Right lobe of liver (tissue), 6 donors: Measurements from ENCODE around the gene SAMD8. TPM values are rescaled to one million over a fixed set of nuclear protein-coding genes. Genes with fewer than 3 reads are reported as not detected.

Experiments used
- ATAC-seq, 4 donors: fragments of 200-7000 bp; cut with Tn5 transposase; one replicate each; pipeline ENCODE4 v1.9.1; 2020; ENCODE audit warnings: mild to moderate bottlenecking in 4 of 4, moderate library complexity in 4 of 4
- DNase-seq, 3 donors: peaks; one replicate each; pipeline ENCODE4 v3.0.0-alpha.2; 2020
- H3K27ac ChIP-seq, 3 donors: fragments of 200-600 bp; one replicate each; pipeline ENCODE4 v1.8.0; 2022
- H3K27me3 ChIP-seq, 2 donors: fragments of 200-600 bp; one replicate each; pipeline ENCODE4 v1.8.0; 2022
- H3K36me3 ChIP-seq, 4 donors: fragments of 200-600 bp; sonication (generic) in 1 of 4; one replicate each; pipeline versions ENCODE4 v1.5.1 to v1.8.0; 2017 to 2022; ENCODE audit warnings: control low read depth in 1 of 4
- H3K4me1 ChIP-seq, 4 donors: fragments of 200-600 bp; sonication (generic) in 1 of 4; one replicate each; pipeline versions ENCODE4 v1.5.1 to v1.8.0; 2017 to 2022; ENCODE audit warnings: control low read depth in 1 of 4
- H3K4me3 ChIP-seq, 3 donors: fragments of 200-600 bp; one replicate each; pipeline ENCODE4 v1.8.0; 2022
- H3K9me3 ChIP-seq, 4 donors: fragments of 200-600 bp; sonication (generic) in 1 of 4; one replicate each; pipeline versions ENCODE4 v1.5.1 to v1.8.0; 2017 to 2022; ENCODE audit warnings: control low read depth in 1 of 4
- POLR2A ChIP-seq: fragments of 450-650 bp; IDR thresholded peaks from one replicate; pipeline ENCODE4 v1.6.1; 2017; ENCODE audit warnings: antibody characterized with exemption, mild to moderate bottlenecking
- WGBS: methylation state at CpG from one replicate; pipeline ENCODE4 v1.1.6; 2018; ENCODE audit warnings: low coverage, low lambda C conversion rate; ENCODE audit not compliant: insufficient coverage; ENCODE audit errors: missing lambda C conversion rate; 5-methylcytosine and 5-hydroxymethylcytosine counted together
- intact Hi-C, 2 donors: fragments of 100-400 bp; cut with DNase I; formaldehyde crosslinking; loops; one replicate each; pipeline versions ENCODE4 v1.11.2 to v1.14.1; 2022
- total RNA-seq, 6 experiments: library from RNA; depleted of rRNA in 2 of 6; stranded (reverse); fragments of >200 nt in 2 of 6; fragmentation: NEBNext Ultra II Directional in 3 of 6; extraction: Animal tissue kit (Norgen Biotek cat#: 25700) in 3 of 6; gene quantifications; one replicate each; pipeline versions ENCODE4 v1.1.0 to v1.2.4, GENCODE V29; 2016 to 2023
- TF ChIP-seq, protein P1 (sequence below), 4 donors: fragments of 200-600 bp in 3 of 4; fragments of 450-650 bp in 1 of 4; IDR thresholded peaks; one replicate each; pipeline versions ENCODE4 v1.5.1 to v1.8.0; 2016 to 2022; ENCODE audit warnings: antibody characterized with exemption in 4 of 4, mild to moderate bottlenecking in 2 of 4
- donor health status: DM: no; HTN: yes; CAD: no.
- donor health status: DM: no; HTN: no; CAD: no.
- donor health status: DM: no; HTN: no; CAD: no.
- donor health status: DM: no; HTN: yes; CAD: no.
- donor health status: DM: no; HTN: yes; CAD: no.

SAMD8 gene
- total RNA-seq, 6 experiments from 2014 or later: 5.7 to 13.2 (median 9.3) TPM

DNA sequence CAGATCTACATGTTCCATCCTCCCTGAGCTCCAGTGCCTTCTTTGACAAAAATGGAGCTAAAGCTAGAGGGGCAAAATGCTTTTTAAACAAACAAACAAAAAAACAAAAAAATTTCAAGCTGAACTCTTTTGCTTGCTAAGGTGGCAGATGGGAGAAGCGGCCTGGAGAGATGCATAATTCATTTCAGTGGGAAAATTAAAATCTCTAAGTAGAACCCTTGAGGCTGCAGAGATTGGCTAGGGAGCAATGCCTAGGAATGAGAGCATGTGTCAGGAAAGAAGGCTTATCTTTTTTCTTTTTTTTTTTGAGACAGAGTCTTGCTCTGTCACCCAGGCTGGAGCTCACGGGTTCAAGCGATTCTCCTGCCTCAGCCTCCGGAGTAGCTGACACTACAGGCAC is 46.4 kb upstream of the SAMD8 start:
- H3K4me3 ChIP-seq: no peak overlapping the region
- no peaks in the 10 kb centered on the region for H3K36me3 ChIP-seq
- no peak overlapping the region for H3K27ac ChIP-seq
- intact Hi-C loops: no loop called here
- DNase-seq (no peak), ATAC-seq (no peak)
- no peaks in the 10 kb centered on the region for H3K27me3 ChIP-seq
- TF ChIP-seq POLR2A: no peak
- TF ChIP-seq, protein P1, sequence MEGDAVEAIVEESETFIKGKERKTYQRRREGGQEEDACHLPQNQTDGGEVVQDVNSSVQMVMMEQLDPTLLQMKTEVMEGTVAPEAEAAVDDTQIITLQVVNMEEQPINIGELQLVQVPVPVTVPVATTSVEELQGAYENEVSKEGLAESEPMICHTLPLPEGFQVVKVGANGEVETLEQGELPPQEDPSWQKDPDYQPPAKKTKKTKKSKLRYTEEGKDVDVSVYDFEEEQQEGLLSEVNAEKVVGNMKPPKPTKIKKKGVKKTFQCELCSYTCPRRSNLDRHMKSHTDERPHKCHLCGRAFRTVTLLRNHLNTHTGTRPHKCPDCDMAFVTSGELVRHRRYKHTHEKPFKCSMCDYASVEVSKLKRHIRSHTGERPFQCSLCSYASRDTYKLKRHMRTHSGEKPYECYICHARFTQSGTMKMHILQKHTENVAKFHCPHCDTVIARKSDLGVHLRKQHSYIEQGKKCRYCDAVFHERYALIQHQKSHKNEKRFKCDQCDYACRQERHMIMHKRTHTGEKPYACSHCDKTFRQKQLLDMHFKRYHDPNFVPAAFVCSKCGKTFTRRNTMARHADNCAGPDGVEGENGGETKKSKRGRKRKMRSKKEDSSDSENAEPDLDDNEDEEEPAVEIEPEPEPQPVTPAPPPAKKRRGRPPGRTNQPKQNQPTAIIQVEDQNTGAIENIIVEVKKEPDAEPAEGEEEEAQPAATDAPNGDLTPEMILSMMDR (IDR thresholded peaks at IDR 0.05): no peak
- 80% methylated on average over 2 of the region's 4 CpGs for WGBS
- no peaks in the 10 kb centered on the region for H3K9me3 ChIP-seq
- H3K4me1 ChIP-seq: no peaks in the 10 kb centered on the region

DNA sequence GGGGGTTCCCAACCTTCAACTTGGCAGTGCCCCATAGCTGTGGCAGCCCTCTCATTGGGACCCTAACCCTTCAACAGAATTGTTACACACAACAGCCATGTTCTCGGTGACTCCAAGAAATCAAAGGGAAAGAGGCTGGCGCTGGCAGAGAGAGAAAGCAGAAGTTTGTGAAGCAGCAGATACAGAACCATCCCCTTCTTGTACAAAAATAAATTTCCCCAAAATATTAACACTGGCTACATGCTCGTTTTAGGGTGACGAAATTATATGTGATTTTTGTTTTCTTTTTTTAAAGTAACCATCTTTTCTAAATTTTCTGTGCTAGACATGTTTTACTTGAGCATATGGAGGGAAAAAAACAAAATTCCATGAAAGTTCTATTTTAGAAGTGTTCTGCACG is 45.2 kb upstream of the SAMD8 start:
- Histone ChIP-seq H3K9me3 (no peaks in the 10 kb centered on the region), H3K4me1 (no peaks in the 10 kb centered on the region), H3K27ac (no peak overlapping the region), H3K4me3 (no peak overlapping the region), H3K27me3 (no peaks in the 10 kb centered on the region), H3K36me3 (no peaks in the 10 kb centered on the region)
- intact Hi-C loops: no loop called here
- ATAC-seq: no peak
- DNase-seq: no peak
- TF ChIP-seq POLR2A: no peak
- TF ChIP-seq, protein P1 (IDR thresholded peaks at IDR 0.05): no peak
- WGBS: 82% methylated on average over 4 of the region's 5 CpGs

DNA sequence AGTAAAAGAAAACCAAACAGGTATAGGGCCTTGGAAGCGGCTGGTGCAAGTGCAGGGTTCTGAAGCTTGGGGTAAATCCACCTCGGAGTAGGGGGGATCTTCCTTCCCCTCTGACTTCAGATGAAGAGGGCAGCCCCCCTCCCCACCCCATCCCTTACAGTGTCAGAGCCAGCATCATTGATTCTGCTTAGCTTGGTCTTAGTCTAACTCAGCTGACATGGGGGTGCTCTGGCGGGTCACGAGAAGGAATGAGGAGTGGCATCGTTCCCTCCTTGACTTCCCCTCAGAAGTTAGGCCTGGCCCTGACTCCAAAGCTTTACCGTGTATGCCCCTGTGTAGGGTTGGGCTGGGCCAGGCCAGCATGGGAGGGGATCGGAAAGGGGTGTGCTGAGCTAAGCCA is 44.2 kb upstream of the SAMD8 start:
- intact Hi-C loops: no loop called here
- Histone ChIP-seq H3K4me1 (no peaks in the 10 kb centered on the region), H3K4me3 (no peak overlapping the region), H3K36me3 (no peaks in the 10 kb centered on the region), H3K27me3 (no peaks in the 10 kb centered on the region), H3K9me3 (no peaks in the 10 kb centered on the region), H3K27ac (no peak overlapping the region)
- DNase-seq: no peak
- 87% methylated on average over 6 of the region's 7 CpGs for WGBS
- TF ChIP-seq POLR2A: no peak
- TF ChIP-seq, protein P1 (IDR thresholded peaks at IDR 0.05): no peak
- ATAC-seq: no peak

DNA sequence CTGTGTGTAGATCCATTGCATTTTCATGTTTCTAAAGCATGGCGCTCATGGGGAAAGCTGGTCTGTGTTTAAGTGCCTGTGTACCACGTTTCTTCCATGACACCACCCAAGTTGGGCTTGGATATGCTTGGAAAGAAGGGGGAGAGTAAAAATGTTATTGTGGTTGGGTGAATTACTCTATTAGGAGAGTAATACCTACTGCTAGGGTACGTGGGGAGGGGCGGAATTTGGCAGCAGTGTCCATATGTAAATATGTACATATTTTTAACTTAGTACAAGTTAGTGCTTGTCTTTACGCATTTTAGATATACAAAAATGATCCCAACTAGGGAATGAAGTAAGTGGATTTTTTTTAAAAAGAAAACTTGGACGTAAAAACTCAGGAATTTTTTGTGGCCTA is 42.9 kb upstream of the SAMD8 start:
- TF ChIP-seq POLR2A: no peak
- TF ChIP-seq, protein P1 (IDR thresholded peaks at IDR 0.05): no peak
- Histone ChIP-seq H3K4me3 (no peak overlapping the region), H3K9me3 (no peaks in the 10 kb centered on the region), H3K27ac (no peak overlapping the region), H3K27me3 (no peaks in the 10 kb centered on the region), H3K36me3 (no peaks in the 10 kb centered on the region), H3K4me1 (no peaks in the 10 kb centered on the region)
- 85% methylated on average over 5 of the region's 6 CpGs for WGBS
- DNase-seq (no peak), ATAC-seq (no peak)
- intact Hi-C loops: no loop called here

DNA sequence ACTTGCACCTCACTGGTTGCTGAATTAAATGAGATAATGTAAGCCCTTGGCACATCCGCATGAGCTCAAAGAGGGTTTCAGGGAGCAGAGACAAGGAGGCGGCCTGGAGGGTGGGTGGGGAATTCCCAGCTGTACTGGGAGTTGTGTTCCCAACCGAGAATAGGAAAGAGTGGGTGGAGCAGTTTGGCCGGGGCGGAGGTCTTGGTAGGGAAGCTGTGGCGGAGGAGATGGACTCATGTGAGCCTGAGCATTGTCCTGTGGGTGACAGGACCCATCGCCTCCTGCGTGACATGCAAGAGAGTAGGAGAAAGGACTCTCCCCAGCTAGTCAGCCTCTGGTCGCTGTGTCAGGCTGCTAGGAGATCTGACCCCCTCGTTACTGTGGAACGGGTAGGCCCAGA is 41.0 kb upstream of the SAMD8 start:
- ATAC-seq (no peak), DNase-seq (no peak)
- no peak overlapping the region for H3K27ac ChIP-seq
- H3K4me3 ChIP-seq: no peak overlapping the region
- intact Hi-C loops: no loop called here
- H3K9me3 ChIP-seq: no peaks in the 10 kb centered on the region
- 76% methylated on average over 8 of the region's 11 CpGs for WGBS
- no peaks in the 10 kb centered on the region for H3K36me3 ChIP-seq
- peaks cover 0 to 7% (median 0%) of the 10 kb centered on the region in 4 donors for H3K4me1 ChIP-seq
- no peaks in the 10 kb centered on the region for H3K27me3 ChIP-seq
- TF ChIP-seq, protein P1 (IDR thresholded peaks at IDR 0.05): no peak
